HEK293T (cell line): ENCODE results near the gene AMIGO1.

Experiments
- BHLHE40 ChIP-seq: fragments of 450-650 bp; IDR thresholded peaks from 2 replicates; pipeline ENCODE4 v1.6.1; 2016; ENCODE audit warnings: mild to moderate bottlenecking, moderate library complexity, borderline replicate concordance
- ELF4 ChIP-seq: fragments of 450-650 bp; IDR thresholded peaks from 2 replicates; pipeline ENCODE4 v1.6.1; 2017; ENCODE audit warnings: antibody characterized with exemption
- FOXK2 ChIP-seq: fragments of 450-650 bp; IDR thresholded peaks from 2 replicates; pipeline ENCODE4 v1.6.1; 2016; ENCODE audit warnings: mild to moderate bottlenecking
- FOXM1 ChIP-seq: fragments of 450-650 bp; IDR thresholded peaks from 2 replicates; pipeline ENCODE4 v1.6.1; 2017; ENCODE audit warnings: mild to moderate bottlenecking, borderline replicate concordance
- LEF1 ChIP-seq: fragments of 450-650 bp; IDR thresholded peaks from 2 replicates; pipeline ENCODE4 v1.6.1; 2017; ENCODE audit warnings: mild to moderate bottlenecking, borderline replicate concordance
- PKNOX1 ChIP-seq: fragments of 450-650 bp; IDR thresholded peaks from 2 replicates; pipeline ENCODE4 v1.6.1; 2016
- SUZ12 ChIP-seq: fragments of 450-650 bp; IDR thresholded peaks from 2 replicates; pipeline ENCODE4 v1.6.1; 2016; ENCODE audit warnings: mild to moderate bottlenecking
- ZNF384 ChIP-seq: fragments of 450-650 bp; IDR thresholded peaks from 2 replicates; pipeline ENCODE4 v1.6.1; 2016

DNA sequence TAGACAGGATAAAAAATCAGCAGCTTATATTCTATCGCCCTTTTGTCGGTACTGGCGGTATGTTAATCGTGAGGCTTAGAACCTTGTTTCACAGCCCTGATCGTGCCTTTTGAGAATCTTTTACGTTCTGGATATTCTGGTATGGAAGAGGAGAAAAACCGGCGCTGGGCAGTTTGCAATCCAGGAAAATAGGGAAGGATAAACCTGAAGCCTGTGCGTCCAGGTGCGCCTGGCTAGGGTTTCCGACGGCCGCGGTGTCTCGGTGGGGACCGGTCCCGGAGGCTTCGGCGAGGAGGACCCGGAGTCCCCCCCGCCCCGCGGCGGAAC lies 43.4 kb downstream of the AMIGO1 start:
- TF ChIP-seq BHLHE40 (no peak), FOXK2 (no peak), PKNOX1 (no peak), FOXM1 (no peak), SUZ12 (no peak), ZNF384 (no peak), ELF4 (no peak), LEF1 (no peak)
